ENCODE measurements around the gene SPTAN1.
"Not testable (repeated sequence)": the region's sequence is repeated elsewhere in the genome, so short reads cannot be mapped to it uniquely, and the experiment has no call there.

Gene SPTAN1

DNA sequence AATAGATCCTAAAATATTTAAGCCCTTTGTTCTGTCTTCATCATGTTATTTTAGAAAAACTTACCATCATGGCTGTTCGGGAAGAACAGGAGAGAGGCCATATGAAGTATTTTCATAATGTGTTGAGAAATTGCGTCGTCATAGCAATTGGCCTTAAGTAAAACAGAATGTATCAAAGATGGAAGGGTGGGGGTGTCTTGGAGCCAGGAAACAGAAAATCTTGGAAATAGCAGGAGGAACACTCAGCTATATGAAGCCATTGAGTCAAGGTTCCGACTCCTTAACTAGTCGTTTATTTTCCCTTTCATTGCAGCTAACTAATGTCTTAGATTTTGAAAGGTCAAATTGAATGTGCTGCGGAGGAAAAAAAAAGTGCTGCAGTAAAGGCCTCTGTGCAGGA, 1.3 kb downstream of the SPTAN1 start:
- peak; percentile 39 for DNase-seq

DNA sequence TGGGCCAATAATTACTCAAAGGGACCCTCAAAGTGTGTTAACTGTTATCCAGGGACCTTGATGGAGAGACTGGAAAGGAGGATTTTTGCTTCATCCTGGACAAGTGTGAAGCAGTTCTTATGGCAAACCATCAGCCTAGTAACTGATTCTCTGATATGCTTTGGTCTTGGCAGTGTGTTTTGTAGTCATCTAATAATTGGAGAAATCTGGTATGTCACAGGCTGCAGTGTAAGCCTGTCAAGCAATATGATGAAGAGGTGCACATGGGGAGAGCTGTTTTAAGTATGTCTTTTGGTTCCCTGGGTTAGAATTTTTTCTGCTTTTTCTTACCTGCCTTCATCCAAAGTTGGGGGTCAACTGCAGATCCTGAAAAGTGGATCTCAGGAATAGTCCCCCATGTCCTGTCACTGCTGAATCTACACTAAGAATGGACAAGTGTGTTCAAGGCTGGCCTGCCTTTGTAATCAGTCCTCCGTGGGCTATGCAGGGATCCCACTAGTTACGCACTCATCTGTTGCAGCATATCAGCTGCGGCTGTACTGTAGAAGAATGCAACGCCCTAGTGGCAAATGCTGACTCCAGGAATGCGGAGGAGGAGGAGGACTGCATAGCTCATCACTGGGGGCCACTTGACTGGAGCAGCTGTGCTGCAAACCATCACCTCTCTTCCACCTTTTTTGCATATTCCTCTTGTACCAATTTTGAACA, 1.9 kb downstream of the SPTAN1 start:
- peak; percentile 90 for DNase-seq

DNA sequence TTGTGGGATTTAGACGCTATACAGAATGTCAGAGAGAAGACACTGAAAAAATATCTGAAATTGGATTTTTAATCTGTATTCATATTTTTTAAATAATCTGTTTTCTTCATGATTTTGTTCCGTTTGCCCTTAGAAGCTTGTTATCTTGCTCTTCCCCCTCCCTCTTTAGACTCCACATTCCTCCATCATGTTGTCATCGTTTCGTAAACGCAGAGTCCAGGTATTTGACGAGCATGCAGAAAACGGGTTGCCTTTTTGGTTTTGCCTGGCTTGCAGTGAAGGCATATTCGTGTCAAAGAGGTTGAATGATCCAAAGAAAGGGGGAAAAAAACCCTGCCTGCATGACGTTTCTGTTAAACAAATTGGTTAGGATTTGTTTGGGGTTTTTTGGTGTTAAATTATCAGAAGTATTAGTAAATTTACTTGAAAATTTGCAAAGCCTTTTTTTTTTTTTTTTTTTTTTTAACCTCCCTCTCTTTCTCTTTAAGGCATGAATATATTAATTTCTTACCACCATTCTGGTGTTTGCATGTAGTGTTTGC, 2.9 kb downstream of the SPTAN1 start:
- peak; percentile 86 for DNase-seq

DNA sequence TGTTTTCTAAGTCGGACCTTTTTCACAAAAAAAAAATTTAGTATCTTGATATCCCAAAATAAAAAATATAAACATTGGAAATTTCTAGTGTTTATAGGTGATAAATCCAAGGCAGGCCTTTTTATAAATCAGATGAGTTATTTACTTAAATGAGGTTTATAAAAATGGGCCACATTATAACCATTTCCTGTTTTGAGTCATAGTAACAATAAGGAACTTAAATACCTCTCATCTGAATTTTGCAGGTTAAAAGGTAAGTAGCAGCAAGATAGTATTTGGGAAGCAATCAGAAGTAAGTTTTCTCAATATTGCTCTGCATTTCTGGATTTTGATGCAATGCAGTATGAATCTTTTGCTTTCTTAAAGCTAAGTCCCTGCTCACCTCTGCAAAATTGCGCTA, 3.9 kb downstream of the SPTAN1 start:
- DNase-seq, result no peak

DNA sequence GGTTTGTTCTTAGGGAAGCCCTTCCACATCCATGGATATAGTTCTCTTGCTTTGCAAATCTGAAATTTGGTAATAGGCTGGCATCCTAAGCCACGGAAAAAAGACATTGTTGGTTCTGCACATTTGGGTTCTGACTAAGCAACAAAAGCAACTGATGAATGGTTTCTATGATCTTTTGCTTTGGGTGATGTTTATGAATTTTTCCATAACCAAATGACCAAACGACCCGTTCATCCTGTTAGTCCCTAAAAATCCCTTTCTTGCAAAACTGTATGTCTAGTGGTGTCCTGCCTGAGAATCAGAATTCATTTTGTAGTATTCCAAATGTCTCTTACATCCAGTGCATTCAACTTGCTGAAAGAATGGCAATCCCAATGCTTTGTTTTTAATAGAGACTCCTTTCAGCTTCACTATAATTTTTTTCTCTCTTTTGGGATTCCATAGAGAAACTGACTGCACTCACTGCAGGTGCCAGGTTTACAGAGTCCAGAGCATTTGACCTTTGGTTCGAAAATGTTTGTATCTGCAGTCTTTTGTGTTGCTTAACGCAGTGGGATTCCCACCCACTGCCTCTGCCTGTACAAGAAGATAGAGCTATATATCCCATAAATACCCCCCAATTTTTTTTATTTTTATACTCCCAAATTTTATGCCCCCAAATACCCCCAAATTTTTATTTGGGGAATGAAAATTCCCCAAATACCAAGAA, 4.7 kb downstream of the SPTAN1 start:
- DNase-seq, result no peak

DNA sequence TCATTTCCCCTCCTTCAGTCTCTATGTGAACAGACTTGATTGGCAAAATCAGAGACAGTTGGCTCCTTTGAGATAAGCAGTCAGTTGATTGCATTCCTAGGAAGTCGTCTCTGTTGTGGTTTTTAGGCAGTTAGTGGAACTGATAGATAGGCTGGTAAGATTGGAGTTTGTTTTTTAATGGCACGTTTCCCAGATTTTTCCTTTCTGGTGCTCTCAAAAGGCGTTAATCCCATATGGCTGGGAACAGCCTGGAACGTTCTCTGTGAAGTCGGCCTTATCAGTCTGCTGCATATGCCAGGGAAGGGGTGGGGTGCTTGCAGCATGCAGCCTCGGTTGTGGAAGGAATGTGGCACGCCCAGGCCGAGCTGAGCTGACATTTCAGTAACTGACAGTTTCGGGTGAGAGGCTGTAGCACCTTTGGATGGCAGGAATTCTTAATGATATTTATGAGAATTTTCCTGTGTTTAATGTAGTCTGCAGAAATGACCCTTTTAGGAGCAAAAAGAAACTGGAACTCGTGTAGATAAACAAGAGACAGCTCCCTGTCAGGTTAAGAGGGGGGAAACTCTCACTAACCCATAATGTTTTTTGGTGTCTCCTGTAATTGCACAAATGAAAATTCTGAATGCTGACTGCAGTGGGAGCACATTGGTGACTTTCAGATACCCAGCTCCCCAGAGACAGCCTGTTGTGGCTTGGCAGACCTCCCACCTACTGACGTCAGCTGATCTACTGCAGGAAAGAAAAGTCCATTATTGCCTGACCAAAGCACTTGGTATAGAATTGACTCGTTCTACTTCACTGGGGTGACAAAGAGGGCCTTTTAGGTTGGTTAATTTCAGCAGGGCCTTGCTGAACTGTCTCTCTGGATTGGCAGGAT, 6.3 kb downstream of the SPTAN1 start:
- DNase-seq, result peak; percentile 77

DNA sequence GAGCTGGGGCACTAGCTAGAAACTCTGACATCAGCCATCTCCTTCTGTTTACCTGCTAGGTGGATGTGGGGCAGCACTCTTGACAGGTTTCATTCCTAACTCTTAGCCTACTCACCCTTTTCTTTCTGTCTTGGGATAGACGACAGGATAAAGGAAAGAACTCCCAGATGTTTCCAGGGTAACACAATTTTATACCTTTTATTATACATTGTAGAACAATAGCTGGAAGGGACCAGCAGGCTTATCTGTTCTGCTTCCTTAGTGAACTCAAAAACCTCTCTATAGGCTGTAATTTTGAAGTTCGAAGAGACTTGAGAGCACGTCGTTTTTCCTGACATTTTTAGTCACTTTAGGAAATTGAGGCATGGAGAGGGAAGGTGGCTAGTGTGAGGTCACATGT, 13.2 kb downstream of the SPTAN1 start:
- DNase-seq, result no peak

DNA sequence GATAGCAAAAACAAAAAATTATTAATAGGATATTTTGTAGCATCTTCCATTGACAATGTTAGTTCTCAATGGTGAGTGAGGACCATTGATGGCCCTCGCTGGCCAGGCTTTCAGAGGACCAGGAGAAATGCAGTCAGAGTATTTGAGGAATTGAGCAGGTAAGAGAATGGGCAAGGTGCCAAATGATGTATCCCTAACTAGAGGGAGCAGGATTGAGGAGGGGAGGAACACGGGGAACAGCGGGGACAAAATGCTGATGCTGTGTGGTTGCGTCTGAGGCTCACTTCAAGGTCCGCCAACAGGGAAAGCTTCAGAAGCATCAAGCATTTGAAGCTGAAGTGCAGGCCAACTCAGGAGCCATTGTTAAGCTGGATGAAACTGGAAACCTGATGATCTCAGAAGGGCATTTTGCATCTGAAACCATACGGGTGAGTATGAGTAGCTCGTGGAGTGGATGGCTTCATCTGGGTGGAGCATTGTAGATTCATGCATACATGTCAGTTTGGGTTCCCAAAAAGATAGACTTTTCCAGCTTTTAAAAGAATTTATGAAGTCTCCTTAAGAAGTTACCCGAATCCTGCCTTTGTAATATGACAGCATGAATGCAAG, 16.2 kb downstream of the SPTAN1 start:
- no peak for DNase-seq

DNA sequence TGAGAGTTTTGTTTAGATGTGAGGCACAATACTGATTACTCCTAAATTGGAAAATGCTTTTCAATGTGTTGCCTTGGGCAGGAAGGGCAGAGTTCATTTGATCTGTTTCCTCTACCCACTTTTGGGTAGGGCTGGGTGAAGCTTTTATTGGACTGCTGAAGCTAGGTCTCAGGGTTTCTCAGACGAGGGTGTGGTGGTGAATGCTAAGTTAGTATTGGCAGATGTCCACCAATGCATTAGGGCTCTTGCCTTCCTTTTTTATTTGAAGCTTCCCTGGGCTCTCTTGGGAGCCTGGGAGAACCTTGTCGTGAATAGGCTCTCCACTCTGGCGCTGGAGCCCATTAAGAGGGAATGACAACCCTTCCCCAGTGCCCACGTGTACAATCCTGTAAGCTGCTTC, 23.1 kb downstream of the SPTAN1 start:
- no peak for DNase-seq

DNA sequence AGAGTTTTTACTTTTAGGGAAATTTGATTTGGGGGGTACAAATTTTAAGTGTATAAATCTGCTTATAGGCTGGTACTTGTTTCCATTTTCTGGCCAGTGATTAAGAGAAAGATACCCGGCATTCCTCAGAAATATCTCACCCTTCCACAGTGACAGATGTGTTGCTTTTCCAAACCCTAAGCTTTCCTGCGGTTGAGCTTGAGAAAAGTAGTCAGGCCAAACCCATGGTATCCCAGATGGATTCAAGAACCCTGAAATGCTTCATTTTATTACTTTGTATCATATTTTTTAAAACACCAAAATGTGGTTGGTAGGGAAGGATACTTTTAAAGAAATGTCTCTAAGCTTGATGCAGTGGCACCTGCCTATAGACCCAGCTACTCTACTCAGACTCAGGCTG, 23.5 kb downstream of the SPTAN1 start:
- DNase-seq, result no peak

DNA sequence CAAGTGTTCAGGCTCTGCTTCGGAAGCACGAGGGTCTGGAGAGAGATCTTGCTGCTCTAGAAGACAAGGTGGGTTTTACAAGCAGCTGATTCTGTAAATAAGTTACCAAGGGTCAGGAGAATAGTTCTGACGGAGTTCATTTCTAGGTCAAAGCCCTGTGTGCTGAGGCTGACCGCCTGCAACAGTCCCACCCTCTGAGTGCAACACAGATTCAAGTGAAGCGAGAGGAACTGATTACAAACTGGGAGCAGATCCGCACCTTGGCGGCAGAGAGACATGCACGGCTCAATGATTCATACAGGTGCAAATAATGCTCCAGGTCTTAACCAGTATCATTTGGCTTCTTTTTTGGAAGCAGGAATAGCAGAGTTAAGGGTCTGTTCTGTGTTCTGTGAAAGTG, 24.8 kb downstream of the SPTAN1 start:
- no peak for DNase-seq

DNA sequence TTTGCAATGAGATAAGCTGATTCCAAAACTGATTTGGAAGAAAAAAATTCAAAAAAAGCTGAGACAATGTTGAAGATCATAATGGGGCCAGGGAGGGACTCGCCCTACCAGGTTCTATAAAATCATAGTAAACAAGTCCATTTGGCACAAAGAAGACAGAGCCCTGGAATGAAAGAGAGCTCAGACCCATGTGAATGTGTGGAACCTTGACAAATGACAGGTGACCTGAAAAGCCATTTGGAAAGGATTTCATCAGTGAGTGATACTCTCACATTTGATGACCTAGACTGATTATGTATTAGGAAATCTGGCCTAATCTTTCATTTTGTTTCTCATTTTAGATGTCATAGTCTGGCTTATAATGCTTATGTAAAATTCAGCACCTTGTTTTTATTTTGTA, 26.8 kb downstream of the SPTAN1 start:
- DNase-seq, result no peak

DNA sequence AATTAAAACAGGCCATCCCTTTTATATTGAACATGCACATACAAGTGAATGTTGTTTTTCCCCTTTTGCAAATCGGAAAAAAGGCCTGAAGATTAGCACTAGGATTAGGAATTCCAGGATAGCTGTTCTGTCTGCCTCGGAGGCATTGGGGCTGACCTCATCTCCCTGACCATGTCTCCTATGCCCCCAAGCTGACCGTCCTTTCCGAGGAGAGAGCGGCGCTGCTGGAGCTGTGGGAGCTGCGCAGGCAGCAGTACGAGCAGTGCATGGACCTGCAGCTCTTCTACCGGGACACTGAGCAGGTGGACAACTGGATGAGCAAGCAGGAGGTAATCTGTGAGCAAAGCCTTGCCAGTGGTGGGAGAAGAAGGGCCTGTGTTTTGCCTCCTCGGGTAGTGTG, 28.3 kb downstream of the SPTAN1 start:
- DNase-seq, result no peak

DNA sequence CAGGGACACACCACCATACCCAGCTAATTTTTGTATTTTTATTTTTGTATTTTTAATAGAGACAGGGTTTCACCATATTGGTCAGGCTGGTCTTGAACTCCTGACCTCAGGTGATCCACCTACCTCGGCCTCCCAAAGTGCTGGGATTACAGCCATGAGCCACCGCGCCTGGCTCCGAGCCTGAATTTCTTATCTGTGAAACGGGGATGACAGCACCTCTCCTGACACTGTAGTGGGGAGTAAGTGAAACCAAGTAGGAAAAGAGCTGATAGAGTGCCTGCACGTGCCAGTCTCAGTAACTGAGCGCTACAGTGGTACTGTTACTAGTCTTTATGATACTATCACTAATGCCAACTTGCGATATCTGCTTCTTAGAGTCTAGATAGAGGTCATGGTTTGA, 32.8 kb downstream of the SPTAN1 start:
- DNase-seq, result not testable (repeated sequence)

DNA sequence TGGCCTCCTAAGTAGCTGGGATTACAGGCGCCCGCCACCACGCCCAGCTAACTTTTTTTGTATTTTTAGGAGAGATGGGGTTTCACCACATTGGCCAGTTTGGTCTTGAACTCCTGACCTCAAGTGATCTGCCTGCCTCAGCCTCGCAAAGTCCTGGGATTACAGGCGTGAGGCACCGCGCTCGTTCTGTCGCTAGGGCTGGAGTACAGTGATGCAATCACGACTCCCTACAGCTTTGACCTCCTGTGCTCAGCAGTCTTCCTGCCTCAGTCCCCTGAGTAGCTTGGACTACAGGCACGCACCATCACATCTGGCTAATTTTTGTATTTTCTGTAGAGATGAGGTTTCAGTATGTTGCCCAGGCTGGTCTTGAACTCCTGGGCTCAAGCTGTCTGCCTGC, 34.5 kb downstream of the SPTAN1 start:
- not testable (repeated sequence) for DNase-seq

DNA sequence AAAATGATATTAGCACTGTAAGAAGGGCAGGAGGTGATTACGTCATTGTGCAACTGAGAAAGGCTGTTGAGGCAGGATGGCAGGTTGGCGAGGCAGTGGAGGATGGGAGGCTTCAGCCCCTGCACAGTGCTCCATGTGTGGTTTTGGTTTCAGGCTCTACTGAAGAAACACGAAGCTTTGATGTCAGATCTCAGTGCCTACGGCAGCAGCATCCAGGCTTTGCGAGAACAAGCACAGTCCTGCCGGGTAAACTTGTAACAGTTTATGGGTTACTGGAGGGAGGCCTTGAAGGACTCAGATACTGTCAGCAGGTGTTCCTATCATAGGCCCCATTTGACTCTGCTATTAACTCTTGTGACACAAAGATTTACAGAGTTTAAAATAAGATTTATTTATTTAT, 35.1 kb downstream of the SPTAN1 start:
- DNase-seq, result no peak

DNA sequence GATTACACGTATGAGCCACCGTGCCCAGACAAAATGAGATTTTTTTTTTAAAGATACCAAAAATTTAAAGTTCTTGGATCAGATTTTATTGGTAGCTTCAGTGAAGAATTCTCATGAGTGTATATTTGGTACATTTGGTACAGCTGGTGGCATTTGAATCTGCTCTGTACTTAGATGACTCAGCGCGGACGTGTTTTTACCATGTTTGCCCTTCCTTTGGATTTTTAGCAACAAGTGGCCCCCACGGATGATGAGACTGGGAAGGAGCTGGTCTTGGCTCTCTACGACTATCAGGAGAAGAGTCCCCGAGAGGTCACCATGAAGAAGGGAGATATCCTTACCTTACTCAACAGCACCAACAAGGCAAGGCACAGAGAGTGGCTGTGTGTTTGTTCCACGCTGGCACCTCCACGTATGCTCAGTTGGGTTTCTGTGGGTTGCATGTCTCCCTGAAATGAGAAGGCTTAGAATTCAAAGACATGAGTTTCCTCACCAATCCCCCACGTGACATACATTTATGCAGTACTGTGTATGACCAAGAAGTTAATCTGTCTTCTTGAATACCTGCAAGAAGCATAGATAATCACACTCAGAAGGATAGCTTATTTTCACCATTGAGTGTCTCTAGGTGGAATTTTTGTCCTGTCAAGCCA, 36.3 kb downstream of the SPTAN1 start:
- DNase-seq, result no peak

DNA sequence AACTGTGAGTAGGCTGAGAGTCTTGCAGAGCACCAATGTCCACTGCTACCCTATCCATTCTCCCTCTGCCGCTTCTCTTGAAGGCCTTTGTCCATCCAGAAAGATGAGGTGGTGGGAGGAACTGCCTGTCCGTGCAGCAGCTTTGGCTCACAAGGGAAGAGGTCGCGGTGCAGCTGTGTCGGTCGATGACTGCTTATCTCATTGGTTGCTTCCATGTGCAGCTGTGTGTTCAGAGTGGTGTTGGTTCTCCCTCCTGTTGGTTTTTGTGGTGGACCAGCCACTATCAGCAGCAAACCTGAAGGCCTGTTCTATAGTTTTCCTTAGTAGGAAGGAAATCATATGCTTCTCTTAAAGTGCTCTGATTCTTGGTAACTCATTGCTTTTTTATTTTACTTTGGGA, 40.7 kb downstream of the SPTAN1 start:
- no peak for DNase-seq

DNA sequence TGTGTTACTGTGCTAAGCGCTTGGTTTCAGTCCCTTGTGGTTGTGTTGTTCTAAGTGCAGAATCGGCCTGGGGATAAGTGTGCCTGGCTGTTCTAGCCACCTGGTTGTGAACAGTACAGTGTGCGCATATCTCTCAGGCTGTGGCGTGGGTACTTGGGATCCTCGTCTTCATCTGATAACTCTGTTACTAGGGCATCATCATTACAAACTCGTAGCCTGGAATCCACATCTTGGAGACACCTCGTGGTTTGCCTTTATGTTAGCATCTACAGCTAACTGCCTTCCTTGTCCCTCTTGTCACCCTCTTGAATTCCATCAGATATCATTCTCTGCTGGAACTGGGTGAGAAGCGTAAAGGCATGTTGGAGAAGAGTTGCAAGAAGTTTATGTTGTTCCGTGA, 41.5 kb downstream of the SPTAN1 start:
- DNase-seq, result no peak

DNA sequence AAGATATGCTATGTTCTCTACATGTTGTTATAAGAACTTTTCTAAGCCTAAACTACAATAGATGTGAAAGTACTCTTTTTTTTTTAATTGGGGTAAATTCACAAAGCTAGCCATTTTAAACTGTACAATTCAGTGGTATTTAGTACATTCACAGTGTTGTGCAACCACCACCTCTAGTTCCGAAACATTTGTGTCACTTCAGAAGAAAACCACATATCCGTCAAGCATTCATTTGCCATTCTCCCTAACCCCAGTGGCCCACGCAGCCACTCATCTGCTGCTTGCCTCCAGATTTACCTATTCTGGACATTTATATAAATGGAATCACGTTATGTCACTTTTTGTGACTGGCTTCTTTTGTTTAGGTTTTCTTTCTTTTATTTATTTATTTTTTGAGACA, 43.1 kb downstream of the SPTAN1 start:
- DNase-seq, result no peak

DNA sequence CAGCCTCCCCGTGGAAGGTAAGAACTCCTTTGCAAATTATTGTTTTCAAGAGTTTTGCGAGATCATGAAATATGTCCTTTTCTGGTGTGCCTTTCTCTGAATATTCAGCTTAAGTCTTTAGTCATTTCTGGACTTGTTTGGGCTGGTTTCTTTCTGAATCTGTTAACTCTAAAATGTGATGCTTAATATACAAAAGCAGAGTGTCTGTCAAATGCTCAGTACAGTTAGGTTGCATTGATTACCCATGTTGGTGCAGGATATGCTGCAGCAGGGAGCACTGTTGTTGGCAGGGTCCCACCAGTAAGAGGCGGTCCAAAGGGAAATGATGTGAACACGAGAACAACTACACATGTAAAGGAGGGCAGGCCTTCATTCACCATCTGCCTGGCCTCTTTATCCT, 47.7 kb downstream of the SPTAN1 start:
- no peak for DNase-seq

DNA sequence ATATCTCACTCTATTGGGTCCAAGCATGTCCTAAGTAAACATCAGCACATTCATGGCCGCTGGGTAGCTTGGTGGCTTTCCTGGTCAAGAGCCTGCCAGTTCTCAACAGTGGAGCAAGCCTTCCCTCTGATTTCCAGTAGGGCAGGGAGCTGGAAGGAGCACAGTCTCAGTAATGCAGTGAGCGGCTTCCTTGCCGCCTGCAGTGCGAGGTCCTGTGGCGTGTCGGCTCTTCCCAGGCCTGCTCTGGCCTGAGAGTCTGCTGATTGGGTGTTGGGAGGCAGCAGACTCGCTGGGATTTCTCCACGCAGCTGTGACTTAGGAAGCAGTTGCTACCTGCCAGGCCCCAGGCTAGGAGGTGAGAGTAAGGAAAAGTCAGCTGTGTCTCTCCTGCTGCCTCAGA, 51.3 kb downstream of the SPTAN1 start:
- DNase-seq, result no peak

Data from kidney glomerular epithelial cell (primary cell).